Ramos (cell line): ENCODE results near the gene SMARCC2.

ENCODE experiments used
- in situ Hi-C: fragments of 300-500 bp; cut with MboI; formaldehyde crosslinking; loops from one replicate; pipeline ENCODE4 v1.14.3; 2022; ENCODE audit warnings: low sequenced_read_pairs; ENCODE audit not compliant: unreplicated experiment

SMARCC2 gene

DNA sequence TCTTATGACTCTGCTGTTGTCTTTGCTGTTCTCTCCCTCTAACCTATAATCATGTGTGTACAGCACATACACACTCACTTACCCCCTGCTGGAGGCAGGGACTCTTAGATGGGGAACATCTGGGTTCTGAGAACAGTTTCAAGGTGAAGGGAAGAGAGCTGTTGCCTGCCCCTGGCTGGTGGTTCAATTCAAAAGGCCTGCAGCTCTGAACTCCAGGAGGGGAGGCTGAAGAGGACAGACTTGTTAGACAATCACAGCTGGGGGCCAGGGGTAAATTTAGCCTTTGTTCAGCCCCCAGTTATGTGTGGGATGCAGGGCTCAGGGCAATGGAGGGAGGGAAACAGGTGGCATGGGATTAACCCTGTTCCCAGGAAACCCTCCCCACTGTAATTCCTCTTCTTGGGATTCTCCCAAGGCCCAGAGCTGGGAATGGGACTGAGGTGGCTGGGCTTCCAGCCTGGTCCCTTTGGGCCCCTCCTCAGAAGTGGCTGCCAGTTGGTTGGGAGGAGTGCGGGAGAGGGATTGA lies 35.0 kb downstream of the SMARCC2 start:
- in situ Hi-C loops = no loop called here

DNA sequence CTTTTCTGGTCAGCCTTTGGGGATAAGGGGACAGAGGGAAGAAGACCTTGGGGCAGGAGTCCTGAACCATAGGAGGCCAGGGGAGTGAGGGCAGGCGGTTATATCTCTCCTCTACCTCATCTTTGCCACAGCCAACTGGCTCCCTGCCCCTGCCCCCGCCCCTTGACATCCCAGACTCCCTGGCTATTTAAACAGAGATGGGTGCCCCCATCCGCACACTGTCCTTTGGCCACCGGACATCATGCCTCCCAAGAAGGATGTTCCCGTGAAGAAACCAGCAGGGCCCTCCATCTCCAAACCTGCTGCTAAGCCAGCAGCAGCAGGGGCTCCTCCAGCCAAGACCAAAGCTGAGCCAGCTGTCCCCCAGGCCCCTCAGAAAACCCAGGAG lies 35.6 kb downstream of the SMARCC2 start:
- in situ Hi-C loops = no loop called here

DNA sequence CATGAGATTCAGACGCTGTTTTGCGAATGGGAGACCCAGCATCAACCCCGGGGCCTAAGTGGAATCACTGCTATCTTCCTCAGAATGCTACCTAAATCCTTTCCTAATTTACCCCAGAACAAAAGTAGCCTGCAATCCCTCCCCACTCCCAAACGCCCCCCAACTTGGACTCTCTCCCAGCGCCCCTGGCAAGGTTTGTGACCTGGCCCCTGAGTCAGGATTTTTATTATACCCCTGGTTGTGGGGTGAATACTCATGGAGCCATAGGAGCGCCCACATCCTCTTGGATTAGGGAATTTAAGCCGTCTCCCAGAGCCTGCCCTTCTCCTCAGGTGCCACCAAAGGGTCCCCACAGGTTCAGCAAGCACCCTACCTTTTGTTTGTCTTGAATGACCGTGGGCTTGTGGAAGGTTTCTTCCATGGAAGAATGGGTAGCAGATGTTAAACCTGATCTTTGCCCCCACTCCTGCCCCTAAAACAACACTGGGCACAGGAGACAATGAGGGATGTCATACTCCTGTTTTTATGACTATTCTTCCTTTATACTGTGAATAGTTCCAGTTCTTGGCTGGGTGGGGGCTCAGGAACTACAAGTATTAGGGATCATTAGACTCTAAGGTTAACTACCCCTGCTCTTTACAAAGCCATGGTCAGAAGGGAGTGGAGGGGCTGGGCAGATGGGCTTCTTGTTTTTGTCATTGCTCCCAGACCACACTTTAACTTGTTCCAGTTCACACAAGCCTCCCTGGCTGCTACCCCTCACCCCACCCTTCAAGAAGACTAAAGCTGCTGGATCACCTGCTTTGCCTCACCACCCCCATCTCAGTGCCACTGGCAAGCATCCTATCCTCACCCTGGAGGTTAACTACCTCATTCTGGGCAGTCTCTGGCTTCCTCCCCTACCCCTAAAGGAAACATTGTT lies 36.3 kb downstream of the SMARCC2 start:
- in situ Hi-C loops = no loop called here

DNA sequence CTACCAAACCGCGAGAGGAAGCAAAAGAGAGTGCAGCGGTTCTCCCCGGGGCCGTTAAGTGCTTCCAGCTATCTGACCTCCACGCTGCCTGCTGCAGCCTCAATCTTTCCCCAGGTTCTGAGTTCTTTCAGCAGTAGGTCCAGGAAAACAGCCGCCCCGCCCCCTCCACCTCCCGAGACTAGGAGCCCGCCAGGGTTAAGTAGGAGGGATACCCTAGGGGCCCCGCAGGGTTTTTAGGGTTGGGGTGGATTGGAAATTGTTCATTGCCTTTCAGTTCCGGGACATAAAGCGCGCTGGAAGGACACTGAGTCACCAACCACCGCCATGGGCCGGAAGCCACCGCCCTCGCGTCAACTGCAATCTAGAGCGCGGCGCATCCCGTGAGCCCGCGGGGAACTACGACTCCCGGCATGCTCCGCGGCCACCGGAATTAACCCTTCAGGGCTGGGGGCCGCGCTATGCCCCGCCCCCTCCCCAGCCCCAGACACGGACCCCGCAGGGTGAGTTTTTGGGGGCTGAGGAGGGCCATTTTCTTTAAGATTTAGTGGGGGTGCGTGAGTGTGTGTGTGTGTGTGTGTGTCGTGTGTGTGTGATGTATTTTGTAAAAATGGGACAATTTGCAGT lies 37.0 kb downstream of the SMARCC2 start, which contains the start of gene MYL6B:
MYL6B (plus strand) TSS at position 456 of the 624 bp plus-strand sequence. CDS start 1,332 bp downstream, outside the sequence.
- in situ Hi-C loops = no loop called here

DNA sequence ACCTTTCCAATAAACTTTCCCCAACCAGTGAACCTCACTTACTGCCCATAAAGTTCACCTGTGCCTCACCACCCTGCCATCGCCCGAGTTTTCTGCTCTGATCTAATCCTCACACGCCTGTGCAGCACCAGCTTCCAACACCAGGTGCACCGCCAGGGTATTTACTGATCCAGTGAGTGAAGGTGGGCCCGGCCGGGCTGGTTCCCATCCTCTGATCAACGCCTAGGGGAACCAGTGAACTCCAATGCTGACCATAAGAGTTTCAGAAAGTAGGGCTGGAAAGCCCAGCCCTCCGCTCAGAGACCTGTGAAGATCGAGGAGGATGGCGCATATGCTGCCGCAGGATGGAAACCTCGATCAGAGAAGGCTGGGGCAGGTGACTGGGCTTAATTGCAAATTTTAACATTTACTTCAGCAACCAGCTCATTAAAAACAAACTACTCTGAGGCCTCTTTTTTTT lies 37.6 kb downstream of the SMARCC2 start:
- in situ Hi-C loops = no loop called here

DNA sequence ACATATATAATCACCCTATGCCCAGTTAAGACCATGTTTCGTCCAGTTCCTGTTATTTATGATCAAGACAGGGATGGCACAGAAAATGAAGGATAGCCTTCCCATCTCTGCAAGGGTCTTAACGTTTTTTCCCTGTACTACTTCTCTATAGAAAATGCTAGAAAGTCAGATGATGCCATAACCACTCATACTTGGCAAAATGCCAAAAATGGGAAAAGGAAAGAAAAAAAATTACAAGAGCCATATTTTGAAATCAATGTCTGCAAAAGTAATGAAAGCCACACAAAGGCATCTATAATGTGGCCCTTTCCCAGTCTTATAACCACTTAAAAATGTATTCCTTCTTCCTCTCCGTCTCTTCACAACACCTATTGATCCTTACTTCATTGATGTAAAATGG lies 38.7 kb downstream of the SMARCC2 start:
- in situ Hi-C loops = no loop called here

DNA sequence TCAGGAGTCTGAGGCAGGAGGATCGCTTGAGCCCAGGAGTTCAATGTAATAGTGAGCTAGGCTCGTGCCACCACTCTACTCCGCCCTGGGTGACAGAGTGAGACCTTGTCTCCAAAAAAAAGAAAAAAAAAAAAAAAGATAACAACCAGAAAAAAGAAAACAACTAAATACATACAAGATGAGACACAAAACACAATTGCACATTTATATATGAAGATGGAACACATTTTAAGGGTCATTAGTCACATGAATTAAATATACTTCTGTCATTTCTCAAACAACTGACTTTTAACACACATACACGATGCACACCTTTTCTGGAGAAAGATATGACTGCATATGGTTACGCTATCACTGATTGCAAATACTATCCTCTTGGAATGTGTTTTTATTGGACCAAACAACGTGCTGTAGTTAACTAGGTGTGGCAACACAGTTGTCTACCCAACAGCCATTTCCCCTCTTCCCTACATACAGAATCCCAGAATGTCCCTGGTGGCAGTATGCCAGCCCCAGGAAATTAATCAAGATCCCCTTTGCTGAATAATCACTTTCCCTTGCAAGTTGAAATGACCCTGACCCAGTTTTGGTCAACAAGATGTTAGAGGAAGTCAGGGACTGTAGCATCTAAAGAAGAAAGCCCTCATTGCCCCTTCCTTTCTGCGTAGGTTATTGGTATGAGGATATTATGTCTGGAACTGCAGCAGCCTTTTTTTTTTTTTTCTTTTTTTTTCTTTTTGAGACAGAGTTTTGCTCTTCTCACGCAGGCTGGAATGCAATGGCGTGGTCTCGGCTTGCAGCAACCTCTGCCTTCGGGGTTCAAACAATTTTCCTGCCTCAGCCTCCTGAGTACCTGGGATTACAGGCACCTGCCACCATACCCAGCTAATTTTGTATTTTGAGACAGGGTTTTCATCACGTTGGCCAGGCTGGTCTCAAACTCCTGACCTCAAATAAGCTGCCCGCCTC lies 42.5 kb downstream of the SMARCC2 start:
- in situ Hi-C loops = no loop called here

DNA sequence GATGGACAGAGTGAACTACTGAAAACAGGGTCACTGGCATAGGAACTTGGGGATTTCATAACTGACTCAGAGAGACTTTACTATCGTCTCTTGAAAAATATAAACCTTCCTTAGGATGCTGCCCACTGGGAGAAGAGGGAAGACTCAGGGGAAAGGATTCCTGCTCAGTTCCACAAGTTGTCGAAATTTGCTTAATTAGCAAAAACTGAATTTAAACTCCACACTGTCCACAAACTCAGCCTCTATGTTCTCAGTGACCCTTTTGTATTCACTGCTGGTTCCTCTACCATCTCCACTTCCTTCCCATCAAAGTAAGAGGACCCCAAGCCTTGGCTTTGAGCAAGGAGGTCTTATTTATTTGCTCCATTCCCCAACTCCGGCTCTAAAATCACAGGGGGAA lies 44.1 kb downstream of the SMARCC2 start:
- in situ Hi-C loops = no loop called here

DNA sequence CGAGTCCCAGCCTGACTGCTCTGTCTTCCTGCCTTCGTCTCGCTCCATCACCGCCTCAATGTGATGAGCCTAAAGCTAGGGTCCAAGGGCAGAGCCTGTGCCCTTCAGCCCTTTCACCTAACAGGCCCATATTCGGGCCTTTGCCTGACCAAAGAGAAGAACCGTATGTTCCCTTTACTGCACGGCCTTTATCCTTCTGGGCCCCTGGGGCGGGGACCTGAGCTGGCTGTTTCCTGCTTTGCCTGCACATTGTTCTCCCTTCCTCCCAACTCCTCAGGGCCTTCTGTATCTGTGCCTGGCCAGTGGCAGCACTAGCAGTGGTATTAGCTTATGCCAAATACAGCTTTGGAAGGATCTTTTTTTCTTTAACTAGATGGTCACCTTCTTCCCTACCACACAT lies 45.4 kb downstream of the SMARCC2 start:
- in situ Hi-C loops = no loop called here

DNA sequence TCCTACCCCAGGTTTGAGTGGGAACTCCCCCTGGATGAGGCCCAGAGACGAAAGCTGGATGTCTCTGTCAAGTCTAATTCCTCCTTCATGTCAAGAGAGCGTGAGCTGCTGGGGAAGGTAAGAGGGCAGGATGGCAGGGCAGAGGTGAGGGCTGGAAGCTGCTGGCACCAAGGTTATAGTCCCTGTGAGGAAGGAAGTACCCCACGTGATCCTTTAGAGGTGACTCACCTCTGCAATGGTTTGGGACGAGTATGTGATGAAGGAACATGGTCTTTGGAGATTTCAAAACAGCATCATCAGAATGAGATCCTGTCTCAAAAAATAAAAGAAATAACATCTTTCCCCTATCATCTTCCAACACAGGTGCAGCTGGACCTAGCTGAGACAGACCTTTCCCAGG lies 46.1 kb downstream of the SMARCC2 start:
- in situ Hi-C loops = no loop called here

DNA sequence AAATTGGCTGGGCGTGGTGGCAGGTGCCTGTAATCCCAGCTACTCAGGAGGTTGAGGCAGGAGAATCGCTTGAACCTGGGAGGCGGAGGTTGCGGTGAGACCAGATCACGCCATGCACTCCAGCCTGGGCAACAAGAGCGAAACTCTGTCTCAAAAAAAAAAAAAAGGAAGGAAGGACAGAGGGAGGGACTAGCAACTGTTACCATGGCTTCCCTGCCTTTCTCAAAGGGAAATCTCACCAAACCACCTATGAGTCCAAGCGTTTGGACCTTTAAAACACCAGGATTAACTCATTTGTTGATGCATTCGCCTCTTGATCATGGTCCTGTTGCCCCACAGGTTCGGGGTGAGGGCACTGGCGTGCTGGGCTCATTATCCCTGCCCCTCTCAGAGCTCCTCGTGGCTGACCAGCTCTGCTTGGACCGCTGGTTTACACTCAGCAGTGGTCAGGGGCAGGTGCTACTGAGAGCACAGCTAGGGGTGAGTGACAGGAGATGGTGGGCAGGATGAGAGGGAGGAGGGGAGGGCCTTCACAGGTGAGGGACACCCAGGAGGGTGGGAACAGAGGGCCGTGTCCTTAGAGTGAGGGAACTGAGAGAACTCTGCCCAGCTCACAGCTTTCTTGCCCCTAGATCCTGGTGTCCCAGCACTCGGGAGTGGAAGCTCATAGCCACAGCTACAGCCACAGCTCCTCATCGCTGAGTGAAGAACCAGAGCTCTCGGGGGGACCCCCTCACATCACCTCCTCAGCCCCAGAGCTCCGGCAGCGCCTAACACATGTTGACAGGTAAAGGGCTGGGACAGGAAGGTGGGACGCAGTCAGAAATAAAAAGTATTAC lies 47.1 kb downstream of the SMARCC2 start:
- in situ Hi-C loops = no loop called here

DNA sequence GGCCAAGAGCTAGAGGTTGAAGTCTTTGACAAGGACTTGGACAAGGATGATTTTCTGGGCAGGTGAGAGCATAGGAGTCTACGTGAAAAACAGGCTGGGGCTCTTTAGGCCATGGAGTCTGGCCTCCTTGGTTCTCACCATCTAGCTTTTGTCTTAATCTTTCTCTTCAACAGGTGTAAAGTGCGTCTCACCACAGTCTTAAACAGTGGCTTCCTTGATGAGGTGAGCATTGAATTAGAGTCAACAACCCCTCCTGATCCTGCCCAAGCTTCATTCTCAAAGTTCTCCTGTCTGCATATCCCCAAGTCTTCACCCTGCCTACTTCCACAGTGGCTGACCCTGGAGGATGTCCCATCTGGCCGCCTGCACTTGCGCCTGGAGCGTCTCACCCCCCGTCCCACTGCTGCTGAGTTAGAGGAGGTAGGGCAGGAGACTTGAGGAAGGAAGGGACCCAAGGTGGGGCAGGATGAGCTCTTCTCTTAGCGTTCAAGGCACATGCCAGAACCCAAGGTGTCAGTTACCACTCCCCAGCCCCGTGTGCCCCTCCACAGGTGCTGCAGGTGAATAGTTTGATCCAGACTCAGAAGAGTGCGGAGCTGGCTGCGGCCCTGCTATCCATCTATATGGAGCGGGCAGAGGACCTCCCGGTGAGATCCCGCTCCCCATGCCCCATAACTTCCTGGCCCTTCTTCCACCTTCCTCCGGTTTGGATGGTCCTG lies 51.3 kb downstream of the SMARCC2 start:
- in situ Hi-C loops = no loop called here

DNA sequence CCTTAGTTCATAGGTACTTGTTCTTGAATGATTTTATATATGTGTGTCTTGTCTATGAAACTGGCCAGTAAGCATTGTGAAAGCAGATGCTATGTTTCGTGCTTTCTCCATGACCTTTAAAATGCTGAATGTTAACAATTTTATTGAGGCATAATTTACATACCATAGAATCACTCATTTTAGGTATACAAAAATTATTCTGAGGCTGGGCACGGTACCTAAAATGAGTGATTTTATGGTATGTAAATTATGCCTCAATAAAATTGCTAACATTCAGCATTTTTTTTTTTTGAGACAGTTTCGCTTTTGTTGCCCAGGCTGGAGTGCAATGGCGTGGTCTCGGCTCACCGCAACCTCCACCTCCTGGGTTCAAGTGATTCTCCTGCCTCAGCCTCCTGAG lies 54.4 kb downstream of the SMARCC2 start:
- in situ Hi-C loops = no loop called here

DNA sequence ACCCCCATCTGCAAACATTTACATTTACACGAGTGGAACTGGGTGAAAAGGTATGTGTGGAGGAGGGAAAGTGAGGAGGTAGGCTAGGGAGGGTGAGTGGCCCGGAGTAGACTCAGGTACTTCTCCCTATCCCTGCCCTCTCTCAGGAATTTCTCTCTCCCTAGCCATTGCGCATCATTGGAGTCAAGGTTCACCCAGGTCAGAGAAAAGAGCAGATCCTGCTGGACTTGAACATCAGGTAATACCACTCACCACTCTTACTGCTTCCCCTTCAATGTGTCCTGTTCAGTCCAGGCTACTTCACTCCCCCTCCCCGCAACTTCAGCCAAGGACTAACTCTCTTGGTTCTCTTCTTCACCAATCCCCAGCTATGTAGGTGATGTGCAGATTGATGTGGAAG lies 58.4 kb downstream of the SMARCC2 start:
- in situ Hi-C loops = no loop called here

DNA sequence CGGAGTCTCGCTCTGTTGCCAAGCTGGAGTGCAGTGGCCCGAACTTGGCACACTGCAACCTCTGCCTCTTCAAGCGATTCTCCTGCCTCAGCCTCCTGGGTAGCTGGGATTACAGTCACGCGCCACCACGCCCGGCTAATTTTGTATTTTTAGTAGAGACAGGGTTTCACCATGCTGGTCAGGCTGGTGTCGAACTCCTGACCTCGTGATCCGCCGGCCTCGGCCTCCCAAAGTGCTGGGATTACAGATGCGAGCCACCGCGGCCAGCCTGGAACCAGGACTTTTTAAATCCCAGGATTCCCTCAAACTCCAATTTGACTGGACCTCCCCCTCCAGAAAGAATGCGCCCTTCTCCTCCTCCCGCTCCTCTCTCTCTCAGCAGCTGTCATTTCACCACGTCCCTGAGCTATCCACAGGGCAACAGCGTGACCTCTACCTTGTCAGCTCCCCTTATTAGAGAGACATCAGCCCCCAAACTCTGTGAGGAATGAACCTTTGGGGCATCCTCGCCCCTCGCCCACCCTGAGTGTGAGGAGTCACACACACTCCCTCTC lies 59.3 kb downstream of the SMARCC2 start:
- in situ Hi-C loops = loop anchor here (5.0 to 10.0 kb wide), 2 partner anchors 57 to 335 kb away; partner anchors contain the start of genes SMARCC2 and SPRYD4

DNA sequence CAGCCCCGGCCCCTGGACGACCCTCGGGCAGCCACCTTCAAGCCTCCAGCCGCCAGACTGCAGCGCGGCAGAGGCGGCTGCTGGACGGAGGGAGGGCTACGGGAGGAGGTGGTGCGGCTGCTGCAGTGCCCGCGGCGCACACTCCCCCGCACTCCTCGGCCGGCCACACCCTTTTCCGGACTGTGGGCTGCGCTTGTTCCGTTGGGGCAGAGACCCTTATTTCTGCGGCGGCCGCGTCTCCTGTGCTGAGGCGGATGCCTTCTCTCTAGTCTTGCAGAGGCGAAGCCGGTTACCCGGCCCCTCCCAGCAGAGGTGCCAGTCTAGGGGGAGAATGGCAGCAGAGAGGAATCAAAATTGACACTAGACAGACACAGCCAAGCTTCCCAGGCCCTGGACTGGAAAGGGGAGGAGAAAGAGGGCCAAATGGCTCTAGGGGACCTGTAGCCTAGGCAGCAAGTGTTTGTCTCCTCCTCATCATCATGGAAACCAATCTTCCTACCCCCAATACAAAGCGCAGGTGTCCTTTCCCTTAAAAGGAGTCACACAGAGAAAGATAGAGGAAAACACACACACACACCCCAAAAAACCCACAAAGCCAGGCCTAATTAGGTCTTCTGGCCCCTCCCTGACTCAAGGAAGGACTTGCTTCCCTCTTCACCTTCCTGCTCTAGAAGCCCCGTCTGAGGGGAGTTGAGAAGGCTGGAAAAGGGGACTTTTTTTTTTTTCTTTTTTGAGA lies 59.9 kb downstream of the SMARCC2 start:
- in situ Hi-C loops = loop anchor here (5.0 to 10.0 kb wide), 2 partner anchors 58 to 335 kb away; partner anchors contain the start of genes SMARCC2 and SPRYD4

DNA sequence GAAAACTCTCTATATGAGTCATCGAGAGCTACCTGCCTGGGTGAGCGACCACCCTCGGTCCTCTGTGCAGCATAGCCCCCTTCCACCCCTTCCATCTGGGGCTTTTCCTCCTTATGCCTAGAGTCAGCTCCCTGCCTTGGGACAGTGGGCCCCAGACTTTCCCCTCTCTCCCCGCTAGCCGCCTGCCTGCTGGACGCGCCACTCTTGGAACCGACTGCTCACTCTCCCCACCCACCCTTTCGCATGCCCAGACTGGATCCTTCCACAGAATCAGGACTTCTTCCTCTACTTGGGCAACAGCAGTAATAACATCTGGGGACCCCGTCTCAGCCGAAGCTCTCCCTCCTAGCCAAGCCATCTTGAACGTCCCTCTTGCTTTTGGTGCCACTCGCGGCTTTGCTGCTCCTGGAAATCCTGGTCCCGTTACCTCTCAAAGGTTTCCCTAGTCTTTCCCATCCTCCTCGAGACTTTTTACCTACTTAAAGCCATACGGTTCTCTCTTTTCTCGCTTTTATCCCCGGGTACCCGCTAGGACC lies 60.5 kb downstream of the SMARCC2 start:
- in situ Hi-C loops = loop anchor here (5.0 to 10.0 kb wide), 2 partner anchors 59 to 336 kb away; partner anchors contain the start of genes SMARCC2 and SPRYD4
